ENCODE results near the gene SLC7A8. TPM values are rescaled to one million over a fixed set of nuclear protein-coding genes. Genes with fewer than 3 reads are reported as not detected.

SLC7A8 gene
- total RNA-seq, 1 donor from 2014 or later: 33.4 TPM

GRCh38 chr14:23183158-23183470 lies 346 bp downstream of the SLC7A8 start:
- DNase-seq (ENCODE audit: low spot score): no peak

GRCh38 chr14:23182372-23183157 lies 895 bp downstream of the SLC7A8 start:
- DNase-seq (ENCODE audit: low spot score): no peak

- DNase-seq (ENCODE audit: low spot score): no peak
These were observed 1.5 kb downstream of the SLC7A8 start for GRCh38 chr14:23181946-23182345.

DNA sequence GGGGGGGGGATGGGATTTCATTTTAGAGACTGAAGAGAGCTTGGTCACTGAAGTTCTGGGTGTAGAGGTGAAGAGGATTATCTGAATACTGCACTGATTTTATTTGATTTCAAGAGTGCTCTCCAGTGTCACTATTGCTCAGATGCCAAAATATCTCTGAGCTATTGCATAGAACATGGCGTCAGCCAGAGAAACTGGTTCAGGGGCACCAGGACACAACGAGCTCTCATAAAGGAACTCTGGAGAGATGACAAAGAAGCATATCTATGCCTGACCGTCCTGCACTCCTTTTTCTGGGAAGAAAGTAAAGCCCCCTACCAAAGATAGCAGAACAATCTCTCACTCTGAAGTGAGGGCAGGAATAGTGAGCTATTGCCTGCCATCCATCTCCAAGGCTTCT lies 2.0 kb downstream of the SLC7A8 start:
- no peak for DNase-seq (ENCODE audit: low spot score)

DNA sequence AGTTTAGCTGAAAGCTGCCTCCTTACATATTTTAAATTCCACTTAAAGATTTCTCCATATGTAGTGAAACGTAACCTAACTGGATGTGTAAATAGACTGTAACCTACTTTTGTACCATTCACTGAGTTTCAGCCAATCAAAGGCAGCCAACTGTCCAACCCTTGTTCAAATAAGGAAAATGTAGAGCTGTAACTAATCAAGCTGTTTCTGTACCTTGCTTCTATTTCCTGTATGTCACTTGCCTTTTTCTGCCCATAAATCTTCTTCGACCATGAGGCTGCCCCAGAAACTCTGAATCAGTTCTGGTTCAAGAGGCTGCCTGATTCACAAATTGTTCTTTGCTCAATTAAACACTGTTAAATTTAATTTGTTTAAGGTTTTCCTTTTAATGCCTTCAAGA lies 6.3 kb downstream of the SLC7A8 start:
- no peak for DNase-seq (ENCODE audit: low spot score)

- no peak for DNase-seq (ENCODE audit: low spot score)
These were observed 7.6 kb downstream of the SLC7A8 start for GRCh38 chr14:23175823-23176222.

DNA sequence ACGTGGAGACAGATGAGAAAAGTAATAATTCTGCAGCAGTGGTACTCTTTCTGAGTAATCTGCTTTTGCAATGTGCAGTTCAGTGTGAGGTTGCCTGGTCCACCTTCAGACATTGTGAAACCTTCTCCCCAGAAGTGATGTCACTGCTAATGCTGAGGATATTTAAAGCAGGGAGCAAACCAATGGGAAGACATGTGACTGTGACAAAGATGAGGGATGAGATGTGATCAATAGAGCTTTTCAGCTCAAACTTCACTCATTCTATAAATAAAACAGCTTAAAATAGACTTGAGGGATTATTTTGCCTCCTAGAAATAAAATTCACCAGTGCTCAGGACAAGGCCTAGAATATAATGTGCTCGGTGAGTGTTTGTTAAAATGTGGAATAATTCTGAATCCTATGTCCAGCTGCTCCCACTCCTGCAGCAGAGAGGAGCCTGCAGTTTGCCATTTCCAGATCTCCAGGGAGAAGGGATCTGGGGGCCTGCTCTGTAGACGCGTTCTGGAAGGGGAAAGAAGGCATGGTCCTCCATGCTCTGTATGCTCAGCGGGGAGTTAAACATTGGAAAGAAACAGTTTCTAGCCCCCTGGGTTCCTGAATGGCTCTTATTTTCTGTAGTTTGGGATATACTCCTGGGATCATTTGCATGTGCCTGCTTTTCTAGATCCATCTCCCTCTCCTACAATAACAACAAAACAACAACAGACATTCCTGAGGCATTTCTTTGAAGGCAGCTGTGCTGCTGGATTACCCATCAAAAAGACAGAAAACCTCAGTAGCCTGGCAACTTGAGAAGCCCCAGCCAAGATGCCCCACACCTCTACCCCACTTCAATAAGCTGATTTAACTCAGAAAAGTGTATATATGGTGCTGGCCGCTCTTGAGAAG lies 8.9 kb downstream of the SLC7A8 start:
- DNase-seq (ENCODE audit: low spot score): no peak

DNA sequence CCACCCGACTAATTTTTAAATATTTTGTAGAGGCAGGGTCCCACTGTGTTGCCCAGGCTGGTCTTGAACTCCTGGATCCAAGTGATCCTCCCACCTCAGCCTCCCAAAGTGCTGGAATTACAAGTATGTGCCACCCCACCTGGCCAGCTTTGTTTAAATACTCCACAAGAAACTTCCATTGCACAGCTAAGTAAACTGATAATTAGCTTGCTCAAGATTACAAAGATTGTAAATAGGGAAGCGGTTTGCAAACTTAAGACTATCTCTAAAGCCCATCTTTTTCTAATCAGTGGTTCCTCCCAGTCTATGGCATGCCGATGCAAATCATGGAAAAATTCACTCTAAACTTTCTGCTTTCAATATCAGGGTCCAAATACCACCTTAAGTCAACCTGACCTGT lies 9.7 kb downstream of the SLC7A8 start:
- DNase-seq (ENCODE audit: low spot score): no peak

DNA sequence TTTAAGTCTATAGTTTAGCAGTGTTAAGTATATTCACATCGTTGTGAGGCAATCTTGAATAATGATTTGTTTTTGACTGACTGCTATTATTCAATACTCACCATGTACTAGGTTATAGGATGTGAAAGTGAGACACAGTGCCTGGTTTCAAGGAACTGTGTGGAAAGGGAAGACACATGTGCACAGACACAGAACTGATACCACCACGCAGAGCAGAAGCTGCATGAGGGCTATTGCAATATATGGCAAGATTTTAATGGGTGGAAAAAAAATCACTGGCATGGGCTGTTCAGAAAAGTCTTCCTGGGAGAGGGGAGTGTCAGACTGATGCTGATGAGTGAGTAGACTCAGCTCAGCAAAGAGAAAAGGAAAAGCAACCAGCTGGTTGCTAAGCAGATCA lies 10.4 kb downstream of the SLC7A8 start:
- no peak for DNase-seq (ENCODE audit: low spot score)

- DNase-seq (ENCODE audit: low spot score): no peak
These were observed 10.9 kb downstream of the SLC7A8 start for GRCh38 chr14:23172574-23172973.

GRCh38 chr14:23172096-23172495 lies 11.4 kb downstream of the SLC7A8 start:
- DNase-seq (ENCODE audit: low spot score): no peak

GRCh38 chr14:23171222-23171975 lies 12.1 kb downstream of the SLC7A8 start:
- no peak for DNase-seq (ENCODE audit: low spot score)

DNA sequence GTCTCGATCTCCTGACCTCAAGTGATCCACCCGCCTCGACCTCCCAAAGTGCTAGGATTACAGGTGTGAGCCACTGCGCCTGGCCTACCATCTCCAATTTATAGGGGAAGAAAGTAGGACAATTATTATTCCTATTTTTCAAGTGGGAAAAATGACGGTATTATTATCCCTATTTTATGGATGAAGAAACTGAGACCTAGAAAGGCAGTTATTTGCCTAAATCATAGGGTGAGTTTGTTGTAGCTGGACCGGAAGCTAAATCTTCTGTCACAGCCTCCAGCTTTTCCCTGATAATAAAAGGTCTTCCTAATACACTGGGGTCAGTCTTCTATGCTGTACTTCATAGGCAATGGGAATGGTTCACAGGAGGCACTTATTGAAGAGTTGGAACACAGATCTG lies 13.8 kb downstream of the SLC7A8 start:
- no peak for DNase-seq (ENCODE audit: low spot score)

GRCh38 chr14:23168246-23168645 lies 15.2 kb downstream of the SLC7A8 start:
- DNase-seq (ENCODE audit: low spot score): no peak

DNA sequence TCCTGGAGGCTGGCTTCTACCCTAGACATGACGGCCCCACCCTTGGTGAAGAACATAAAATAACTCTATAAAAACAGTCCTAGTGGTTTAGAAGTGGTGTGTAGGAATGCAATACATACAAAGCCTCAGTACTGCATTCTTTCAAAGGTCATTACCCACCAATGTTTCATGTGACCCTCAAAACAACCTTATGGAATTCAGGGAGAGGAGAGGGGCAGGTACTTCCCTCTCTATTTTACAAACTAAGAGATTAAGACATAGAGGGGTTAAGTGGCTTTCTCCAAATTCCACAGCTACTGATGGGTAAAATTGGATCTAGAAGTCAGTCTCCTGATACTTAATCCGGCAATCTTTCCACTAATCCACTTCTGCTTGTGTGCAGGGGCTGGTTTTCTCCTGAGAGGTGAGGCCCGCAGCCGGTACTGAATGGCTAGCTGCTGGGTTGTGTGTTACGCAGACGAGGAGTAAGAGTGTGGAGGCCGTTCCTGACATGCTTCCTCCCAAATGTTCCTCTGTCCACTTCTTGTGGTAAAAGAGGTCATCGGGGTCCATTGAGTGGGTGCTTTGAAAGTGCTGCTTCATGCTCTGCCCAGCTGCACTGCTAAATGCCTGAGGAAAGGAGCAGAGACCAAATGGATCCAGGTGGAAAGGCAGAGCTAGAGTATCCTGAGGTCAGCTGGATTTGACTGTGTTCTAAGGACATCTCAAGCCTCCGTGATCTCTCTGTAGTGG lies 16.2 kb downstream of the SLC7A8 start:
- DNase-seq (ENCODE audit: low spot score): no peak

- DNase-seq (ENCODE audit: low spot score): no peak
These were observed 18.5 kb downstream of the SLC7A8 start for GRCh38 chr14:23164949-23165348.

DNA sequence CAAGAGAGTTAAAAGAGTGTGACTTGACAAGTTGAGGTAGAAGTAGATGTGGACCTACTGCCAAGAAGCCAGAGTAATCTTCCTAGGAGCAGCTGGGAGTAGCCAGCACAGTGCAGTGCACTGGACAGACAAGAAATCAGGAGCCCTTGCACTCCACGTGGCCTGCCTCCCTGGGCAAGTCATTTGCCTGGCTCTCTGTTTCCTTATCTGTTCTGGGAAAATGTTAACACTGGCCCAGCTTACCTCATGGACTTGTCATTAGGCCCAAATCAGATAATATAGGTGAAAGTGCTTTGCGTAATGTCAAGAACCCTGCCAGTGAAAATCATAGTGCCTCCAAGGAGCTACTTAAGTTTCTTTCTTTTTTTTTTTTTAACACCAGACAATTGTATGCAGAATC lies 19.2 kb downstream of the SLC7A8 start:
- DNase-seq (ENCODE audit: low spot score): no peak

DNA sequence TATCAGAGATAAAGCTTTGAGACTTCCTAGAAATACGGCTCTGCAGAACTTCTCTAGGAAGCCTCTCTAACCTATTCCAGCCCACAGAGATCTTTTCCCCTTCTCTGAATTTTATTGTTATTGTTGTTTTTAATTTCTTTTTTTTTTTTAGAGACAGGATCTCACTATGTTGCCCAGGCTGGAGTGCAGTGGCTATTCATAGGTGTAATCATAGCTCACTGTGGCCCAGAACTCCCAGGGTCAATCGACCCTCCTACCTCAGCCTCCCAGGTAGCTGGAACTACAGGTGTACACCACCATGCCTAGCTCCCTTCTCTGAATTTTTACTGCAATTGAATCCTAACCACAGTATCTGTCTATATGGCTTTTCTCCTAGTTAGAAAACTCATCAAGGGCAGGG lies 19.6 kb downstream of the SLC7A8 start:
- no peak for DNase-seq (ENCODE audit: low spot score)

DNA sequence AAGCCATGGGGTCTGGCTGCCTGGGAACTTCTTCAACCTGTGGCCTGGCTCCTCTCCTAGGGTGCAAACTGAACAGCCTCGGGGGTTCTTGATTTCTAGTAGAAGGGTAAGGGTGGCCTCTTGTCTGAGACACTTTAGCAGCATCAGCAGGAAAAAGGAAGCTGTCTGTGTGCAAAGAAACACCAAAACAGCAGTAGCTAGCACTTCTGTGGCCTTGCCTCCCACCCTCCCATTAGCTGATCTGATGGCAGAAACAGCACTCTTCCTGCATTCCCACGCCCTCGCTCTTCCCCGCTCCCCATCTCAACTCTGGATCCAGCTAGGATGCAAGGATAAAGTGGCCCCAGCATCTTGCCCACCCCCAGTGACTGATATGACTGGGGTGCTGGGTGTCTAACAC lies 20.7 kb downstream of the SLC7A8 start:
- no peak for DNase-seq (ENCODE audit: low spot score)

DNA sequence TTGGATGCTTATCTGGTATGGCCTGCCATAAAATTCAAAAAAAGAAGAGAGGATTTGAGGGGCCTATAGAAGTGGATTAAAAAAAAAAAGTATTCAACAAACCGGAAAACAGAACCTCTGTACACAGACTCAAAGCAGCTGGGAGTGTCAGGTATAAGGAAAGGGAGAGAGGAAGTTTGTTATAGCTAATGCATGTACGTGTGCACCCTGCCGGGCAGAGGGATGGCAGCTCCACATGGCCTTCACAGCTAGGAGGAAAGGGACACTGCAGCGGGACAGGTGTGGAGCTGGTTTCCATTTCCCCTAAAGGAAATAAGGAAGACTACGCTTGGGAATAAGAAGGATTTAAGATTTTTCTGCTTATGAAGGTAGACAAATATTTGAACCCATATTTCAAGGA lies 21.5 kb downstream of the SLC7A8 start:
- no peak for DNase-seq (ENCODE audit: low spot score)

GRCh38 chr14:23160924-23161522 lies 22.4 kb downstream of the SLC7A8 start:
- no peak for DNase-seq (ENCODE audit: low spot score)

Data from mesenteric fat pad (tissue), 1 donor.